Right hindlimb (tissue), 1 donor: ENCODE measurements around the gene LRRC38.

Source experiments
- DNase-seq: peaks from one replicate; pipeline ENCODE4 v3.0.0-alpha.2; 2018

Gene LRRC38

DNA sequence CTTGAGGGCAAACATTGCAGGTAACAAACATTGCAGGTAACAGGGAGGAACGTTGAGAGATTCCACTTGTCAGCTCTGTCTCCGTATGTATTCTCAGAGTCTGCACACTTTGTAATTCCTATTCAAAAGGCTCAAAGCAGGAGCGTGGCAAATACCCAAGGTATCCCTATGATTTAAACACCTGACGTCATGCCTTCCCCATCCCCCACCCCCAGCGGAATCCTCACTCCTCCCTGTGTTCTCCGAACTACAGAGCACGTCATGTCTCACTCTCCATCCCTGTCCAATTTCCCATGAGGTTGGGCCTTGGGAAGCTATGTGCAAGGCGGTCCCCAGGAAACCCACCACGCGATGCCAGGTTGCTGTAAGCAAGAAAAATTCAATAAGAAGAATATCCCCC, 2.8 kb upstream of the LRRC38 start:
- DNase-seq = no peak

DNA sequence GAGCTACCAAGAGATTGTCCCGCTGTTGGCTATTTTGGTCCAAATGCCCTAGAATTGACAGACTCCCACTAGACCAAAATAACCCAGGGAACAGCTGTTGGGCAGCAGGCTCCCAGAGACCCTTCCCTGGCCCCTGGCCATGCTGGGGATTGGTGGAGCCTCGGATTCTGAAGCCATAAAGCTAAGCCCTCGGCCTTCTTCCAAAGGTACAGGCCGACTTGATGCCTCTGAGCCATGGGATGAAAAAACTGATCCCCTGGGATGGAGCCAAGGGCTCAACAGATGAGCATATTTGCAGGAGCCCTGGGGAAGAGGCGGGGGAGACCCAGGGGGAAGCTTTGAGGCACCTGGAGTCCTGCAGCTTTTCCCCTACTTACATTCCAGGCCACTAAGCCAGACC, 1.0 kb upstream of the LRRC38 start:
- peak; percentile 41 for DNase-seq

DNA sequence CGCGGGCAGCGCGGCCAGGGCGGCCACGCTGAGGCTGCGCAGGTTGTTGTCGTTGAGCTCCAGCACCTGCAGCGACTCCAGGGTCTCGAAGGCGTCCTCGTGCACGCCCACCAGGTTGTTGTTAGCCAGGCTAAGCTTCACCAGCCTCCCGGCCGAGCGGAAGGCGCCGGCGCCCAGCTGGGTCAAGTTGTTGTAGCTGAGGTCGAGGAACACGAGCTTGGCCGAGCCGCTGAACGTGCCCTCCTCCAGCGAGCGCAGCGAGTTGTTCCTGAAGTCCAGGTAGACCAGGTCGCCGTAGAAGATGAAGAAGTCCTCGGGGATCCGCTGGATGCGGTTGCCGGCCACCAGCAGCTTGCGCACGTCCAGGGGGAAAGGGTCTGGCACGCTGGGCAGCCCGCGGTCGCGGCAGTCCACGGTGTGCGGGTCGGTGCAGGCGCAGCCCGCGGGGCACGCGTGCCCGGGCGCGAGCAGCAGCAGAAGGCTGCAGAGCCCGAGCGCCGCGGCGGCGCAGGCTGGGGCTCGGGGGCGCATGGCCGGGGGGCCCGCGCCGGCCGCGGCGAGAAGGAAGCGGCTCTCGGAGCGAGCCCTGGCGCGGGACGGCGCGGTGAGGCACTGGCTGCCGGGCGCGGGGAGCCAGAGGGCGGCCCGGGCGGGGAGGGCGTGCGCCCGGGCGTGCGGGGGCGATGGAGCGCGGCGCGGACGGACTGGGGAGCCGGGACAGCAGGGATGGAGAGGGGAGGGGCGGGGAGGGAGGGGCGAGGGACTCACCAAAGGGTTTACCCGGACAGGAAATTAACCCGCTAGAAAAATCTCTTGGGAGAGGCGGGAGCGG, 524 bp downstream of the LRRC38 start:
- DNase-seq = no peak

DNA sequence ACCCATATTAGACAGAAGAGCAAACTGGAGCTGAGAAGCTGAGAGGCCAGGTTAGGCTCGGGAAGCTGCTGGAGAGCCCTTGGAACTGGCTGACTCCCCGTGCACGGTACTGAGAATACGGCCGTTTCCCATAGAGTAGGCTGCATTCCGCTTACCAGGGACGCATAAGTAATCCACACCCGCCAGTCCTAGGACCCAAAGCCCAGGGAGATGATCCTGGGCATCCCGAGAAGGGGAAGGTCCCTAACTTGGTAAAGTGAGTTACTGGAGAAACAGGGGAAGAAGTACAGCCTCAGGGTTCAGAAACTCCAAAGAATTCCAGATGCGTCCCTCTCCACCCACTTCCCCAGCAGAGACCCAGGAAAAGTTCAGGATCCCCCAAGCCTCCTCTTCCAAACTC, 1.3 kb downstream of the LRRC38 start:
- no peak for DNase-seq

DNA sequence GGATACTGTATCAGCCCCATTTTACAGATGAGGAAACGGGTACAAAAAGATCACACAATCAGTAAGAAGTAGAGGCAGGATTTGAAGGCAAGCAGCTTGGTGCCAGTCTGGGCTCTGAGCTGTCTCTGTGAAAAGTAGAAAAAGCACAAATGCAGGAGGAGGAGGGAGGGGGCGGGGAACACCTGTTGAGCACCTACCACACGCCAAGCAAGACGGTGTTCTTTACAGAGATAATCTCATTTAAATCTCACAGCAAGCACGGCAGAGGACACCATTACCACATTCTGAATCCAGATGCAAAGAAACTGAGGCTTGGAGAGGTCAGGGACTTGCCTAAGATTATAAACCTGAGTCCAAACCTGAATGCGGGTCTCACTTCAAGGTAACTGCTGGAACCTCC, 3.3 kb downstream of the LRRC38 start:
- no peak for DNase-seq

DNA sequence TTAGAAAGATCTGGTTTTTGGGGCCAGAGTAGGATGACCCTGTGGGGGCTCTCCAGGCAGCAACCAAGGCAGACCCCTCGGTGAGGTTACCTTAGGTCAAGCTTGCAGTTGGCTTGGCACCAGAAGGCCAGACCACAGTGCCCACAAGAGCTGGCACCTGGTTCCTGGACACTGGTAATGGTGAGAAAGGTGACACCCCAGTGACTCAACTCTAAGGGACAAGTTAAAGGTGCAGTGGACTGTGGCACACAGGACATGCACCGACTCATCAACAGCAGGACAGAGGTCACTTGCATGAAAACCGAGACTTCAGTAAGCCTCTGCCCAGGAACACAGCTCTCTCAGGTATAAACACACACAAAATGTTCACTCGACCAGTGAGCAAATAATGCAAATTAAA, 6.7 kb downstream of the LRRC38 start:
- DNase-seq = no peak

DNA sequence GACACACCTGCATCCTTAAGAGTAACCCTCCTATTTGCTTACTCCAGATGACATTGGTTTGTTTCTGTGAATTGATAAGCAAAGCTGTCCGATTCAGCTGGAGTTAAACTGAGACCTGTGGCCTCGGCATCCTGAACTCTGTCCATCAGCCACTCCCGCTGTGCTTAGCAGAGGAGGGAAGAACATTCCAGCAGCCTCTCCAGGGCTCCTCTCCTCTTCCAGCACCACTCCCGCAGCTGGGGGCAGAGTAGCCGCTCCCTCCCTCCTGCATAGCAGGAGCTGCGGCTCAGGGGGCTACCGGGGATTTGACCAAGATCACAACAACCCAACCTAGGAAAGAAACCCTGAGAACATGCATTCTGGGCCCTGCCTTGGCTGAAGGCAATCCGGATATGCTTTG, 8.8 kb downstream of the LRRC38 start:
- DNase-seq = no peak

DNA sequence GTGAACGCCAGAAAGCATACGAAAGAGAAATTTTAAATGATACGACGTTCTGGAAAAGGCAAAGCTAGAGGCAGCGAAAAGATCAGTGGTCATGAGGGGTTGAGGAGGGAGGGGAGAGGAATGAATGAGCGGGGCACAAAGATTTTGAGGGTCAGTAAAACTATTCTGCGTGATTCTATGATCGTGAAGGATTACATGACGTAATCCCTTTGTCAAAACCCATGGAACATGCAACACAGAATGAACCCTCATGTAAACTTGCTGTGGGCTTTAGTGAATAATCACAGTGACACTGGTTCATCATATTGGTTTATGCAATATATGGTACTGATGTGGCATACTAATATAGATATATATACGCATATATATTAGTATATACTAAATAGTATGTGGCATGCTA, 13.0 kb downstream of the LRRC38 start:
- no peak for DNase-seq

DNA sequence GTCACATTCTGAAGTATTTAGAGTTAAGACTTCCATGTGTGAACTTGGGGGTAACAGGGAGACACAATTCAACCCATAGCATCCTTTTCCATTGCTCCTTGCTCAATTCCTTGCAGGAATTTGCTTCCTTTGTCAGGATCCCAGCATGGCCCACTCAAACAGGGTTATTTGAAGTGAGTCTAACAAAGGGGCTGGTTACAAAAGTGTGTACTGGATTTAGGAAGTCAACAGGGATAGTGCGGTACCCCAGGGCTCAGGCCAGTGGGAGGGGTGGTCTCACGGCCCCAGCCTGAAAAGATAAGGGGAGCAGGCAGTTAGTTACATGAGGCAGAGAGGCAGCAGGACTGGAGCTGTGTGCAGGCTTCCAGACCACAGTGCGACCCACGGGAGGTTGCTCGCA, 14.4 kb downstream of the LRRC38 start:
- no peak for DNase-seq

DNA sequence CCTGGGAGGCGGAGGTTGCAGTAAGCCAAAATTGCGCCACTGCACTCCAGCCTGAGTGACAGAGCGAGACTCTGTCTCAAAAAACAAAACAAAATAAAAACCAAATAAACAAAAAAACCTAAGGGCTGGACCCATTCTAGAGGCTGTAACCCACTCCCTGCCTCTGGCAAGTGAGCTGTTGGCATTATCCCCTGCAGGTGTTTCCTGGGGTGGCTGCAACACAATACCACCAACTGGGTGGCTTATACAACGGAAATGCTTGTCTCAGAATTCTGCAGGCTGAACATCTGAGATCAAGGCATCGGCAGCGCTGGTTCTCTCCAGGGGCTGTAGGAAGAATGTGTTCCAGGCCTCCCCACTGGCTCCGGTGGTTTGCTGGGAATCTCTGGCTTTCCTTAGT, 15.2 kb downstream of the LRRC38 start:
- no peak for DNase-seq

DNA sequence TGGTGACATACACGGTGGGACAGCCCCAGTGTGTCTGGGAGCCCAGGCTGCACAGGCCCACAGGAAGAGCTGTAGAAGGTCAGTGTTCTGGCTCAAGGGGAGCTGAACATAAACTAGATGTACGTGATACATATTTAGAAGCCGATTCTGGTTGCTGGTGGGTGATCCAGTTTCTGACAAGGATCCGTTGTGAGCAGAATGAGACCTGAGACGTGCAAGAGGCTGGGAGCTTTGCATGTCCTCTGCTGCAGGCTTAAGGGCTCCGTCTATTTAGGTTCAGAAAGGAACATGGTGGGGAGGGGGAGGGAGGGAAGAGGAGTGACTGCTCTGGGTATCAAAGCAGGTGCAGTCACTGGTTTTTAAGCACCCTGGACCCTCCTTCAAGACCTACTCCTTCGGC, 18.6 kb downstream of the LRRC38 start:
- no peak for DNase-seq

DNA sequence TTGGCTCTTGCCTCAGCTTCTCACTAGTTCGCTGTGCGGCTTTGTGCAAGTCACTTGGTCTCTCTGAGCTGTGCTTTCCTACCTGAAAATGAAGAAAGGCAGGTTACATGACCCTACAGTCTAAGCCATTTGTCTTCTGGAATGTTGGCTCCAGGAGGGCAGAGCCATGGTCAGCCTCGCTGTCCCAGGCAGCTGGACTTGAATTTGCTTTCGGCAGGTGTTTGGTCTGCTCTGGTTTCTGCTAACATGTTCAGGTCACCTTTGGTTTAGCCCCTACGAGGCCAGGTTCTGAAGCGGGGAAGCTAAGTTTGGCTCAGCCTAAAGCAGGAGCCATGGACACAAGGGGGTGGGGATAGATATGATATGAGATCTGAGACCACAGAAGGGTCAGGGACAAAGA, 19.1 kb downstream of the LRRC38 start:
- no peak for DNase-seq

DNA sequence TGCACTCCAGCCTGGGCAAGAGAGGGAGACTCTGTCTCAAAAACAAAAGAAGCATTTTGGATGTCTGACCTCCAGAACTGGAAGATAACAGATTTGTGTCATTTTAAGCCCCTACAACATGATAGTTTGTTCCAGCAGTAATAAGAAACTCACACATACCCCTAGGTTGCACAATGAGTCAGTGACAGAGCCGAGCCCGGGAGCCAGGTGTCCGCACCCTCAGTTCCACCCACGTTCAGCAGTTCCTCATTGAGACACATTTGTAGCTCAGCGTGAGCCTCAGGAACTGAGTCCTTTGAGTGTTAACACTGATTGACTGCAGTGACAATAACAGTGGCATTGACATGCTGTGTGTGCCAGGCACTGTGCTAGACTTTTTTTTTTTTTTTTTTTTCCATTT, 19.8 kb downstream of the LRRC38 start:
- no peak for DNase-seq

DNA sequence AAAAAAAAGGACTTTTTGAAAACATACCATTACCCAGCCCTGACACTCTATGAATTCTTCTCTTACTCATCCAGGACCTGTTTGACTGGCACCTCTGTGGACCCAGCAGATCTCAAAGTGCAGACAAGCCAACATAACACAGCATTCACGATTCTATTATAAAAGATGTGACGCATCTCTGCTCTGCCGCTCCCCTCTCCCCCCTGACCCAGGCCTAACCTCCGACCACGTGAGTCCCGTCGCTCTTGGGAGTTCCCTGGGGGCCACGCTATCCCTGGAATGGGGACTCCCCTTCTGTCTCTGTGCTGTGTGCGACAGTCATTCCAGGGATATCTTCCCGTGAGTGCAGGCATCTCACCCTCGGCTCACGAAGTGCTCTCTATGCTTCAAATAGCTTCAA, 21.1 kb downstream of the LRRC38 start:
- DNase-seq = no peak

DNA sequence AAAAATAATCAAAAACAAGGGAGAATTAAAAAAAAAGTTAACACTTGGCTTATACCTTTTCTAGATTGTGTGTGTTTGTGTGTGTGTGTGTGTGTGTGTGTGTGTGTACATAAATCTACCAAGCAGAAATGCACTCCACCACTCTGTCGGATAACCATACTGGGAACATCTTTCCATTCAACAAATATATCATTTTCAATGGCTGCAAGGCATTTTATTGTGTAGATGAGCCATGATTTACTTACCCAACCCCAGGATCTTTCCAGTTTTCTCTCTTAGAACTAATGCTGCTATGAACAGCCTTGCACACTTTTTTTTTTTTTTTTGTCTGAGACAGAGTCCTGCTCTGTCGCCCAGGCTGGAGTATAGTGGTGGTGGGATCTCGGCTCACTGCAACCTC, 25.8 kb downstream of the LRRC38 start:
- no peak for DNase-seq

DNA sequence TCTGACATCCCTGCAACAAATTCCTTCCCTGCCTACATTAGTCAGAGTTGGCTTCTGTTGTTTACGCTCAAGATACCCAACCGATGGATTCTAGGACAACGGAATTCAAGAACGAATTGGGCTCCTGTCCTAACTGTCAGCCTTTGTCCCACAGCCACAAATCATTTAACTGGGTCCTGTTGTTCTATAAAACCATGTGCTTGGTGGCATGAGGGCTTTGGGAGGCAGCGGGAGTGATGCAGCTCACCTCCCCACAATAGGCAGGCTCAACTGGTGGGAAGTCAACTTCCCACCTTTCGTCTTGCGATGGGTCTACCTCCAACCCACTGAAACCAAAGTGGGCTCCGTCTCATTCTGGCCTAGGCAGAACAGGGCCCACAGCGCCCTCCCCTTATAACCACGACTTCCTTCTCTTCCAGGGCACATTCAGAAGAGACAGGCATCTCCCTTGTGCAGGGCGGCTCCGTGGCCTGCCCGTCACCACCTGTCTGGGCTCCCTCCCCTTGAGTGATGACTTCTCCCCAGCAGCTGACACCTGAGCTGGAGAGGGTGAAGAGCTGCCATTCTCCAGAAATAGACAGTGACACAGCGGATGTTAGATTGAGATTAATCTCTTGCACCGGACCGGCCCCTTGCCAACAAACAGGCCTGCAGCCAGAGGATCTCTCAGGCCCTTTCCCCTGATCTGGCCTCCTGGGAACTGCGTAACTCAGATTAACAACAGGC, 26.5 kb downstream of the LRRC38 start:
- DNase-seq = peak; percentile 38

DNA sequence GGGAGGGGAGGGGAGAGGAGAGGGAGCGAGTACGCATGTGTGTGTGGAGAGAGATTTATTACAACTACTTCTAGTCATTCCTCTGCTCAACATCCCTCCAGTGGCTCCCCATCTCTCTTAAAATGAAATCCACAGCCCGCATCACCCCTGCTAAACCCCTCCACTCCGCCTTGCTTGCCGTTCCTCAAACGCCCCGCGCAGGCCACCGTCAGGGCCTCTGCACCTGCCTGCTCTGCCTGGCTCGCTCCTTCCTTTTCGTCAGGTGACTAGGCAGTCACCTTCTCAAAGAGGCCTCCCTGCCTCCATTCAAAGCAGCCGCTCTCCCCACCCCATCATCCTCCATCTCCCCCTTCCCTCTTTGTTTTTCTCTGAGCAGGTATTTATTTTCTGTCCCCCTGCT, 29.9 kb downstream of the LRRC38 start:
- no peak for DNase-seq

DNA sequence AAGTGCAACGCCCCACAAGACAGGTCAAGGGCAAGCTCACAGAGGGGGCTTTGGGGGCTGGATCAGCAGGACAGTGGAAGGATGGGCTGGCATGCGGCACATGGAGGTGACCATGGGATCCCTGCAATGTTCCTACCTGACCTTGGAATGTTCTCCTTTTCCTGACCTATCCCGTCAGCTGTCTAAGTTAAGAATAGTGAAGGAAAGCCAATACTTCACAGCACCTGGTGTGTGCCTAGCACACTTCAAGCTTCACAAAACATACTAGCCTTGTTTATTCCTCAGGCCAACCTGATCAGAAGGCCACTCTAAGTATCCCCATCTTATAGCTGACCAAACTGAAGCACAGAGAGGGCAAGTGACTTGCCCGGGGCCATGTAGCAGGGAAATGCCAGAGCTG, 31.2 kb downstream of the LRRC38 start:
- DNase-seq = no peak

DNA sequence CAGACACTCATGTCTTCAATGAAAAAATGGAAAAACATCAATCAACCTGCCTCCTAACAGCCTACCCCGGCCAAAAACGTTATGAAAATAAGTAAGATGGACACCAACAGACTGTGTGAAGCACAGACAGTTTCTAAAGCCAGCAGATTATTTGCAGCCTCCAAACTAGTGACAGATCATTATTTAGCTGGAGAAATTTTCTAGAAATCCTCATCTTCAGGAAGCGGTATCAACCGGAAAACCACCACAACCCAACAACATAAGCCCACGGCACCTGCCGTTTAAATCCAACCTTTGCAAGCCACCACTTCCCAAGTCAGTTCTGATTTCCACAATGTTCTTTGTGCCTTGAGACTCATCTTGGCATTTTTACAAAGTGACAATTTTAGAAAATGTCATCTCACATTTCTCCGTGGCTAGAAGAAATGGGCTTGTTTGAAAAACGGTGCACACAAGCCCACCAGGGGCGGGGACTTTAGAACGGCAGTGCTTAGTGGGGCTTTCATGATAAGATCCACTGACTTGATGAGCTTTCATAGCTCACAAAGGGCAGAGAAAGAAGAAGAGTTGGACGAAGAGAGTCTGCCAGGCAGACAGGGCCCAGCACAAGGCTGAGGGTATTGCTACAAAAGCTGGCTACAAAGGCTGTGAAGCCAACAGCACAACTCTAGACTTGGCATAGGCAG, 34.5 kb downstream of the LRRC38 start:
- DNase-seq = no peak

DNA sequence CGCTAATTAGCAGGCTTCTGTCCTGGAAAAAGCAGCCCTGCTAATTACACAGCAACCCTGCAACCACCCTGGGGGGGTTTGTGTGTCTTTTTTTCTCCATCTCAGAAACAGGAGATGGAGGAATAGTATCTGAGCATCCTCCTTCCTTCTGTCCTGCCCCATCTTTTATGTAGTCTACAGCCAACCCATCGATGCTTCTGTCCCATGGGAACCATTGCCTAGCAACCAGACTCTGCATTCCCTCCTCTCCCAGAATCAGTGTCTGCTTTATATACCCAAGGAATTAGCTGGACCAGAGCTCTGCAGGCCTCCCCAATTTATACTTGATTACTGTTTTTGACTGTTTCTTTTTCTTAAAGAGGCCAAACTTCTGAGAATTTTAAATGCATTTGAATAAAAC, 35.1 kb downstream of the LRRC38 start:
- DNase-seq = no peak

DNA sequence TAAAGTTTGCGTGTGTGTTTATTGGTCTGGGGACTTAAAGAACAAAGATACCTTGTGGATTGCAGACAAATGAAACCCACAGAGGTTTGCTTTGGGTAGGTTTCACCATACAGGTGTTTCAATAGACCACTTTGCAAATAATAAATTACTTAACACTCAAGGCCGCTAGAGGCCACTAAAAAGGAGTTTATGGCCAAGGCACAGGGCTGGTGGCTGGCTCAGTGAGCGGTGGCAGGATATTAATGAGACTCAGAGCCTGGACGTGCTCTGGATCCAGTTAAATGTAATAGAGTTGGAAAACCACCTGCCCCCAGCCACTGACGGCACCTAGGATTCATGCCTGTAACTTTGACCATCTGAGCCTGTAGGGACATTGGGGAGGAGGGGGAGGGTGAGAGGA, 44.5 kb downstream of the LRRC38 start:
- DNase-seq = no peak

DNA sequence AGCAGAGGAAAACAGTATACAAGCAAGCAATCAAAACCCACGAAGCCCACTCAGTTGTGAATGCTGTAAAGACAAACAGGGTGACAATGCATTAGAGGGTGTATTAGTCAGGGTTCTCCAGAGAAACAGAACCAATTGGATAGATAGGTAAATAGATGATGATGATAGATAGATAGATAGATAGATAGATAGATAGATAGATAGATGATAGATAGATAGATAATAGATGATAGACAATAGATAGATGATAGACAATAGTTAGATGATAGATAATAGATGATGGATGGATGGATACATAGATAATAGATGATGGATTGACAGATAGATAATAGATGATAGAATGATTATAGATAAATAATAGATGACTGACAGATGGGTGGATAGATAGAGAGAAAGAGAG, 48.3 kb downstream of the LRRC38 start:
- no peak for DNase-seq

DNA sequence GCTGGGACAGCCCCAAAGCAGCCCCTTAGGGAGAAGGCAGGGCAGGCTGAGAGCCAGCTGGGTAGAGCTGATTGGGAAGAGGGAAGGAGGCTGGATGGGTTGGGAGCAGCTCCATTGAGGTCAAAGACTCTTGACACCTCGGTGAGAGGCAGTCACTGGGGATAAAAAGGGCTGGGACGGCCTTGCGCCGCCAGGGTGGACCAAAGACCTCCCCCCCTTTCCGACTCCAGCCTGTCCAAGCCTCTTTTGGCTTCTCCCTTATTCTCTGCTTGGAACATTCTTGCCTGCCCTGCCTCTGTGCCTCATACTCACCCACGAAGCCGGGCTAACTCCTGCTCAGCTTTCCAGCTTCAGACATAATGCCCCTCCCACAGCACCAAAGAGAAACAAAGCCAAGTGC, 51.1 kb downstream of the LRRC38 start:
- peak; percentile 22 for DNase-seq

DNA sequence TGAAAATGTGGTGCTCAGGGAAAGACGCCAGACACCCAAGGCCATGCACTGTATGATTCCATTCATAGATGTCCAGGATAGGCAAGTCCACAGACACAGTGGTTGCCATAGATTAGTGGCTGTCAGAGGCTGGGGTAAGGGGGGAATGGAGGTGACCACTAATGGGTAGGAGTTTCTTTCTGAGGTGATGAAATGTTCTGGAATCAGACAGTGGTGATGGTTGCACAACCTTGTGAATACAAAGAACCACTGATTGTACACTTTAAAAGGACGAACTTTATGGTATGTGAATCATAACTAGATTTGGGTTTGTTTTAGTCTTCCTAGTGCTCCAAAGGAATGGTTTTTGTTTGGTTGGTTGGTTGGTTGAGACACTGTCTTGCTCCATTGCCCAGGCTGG, 51.8 kb downstream of the LRRC38 start:
- no peak for DNase-seq
